Measurements from ENCODE around the gene WNT11.

The WNT11 gene

DNA sequence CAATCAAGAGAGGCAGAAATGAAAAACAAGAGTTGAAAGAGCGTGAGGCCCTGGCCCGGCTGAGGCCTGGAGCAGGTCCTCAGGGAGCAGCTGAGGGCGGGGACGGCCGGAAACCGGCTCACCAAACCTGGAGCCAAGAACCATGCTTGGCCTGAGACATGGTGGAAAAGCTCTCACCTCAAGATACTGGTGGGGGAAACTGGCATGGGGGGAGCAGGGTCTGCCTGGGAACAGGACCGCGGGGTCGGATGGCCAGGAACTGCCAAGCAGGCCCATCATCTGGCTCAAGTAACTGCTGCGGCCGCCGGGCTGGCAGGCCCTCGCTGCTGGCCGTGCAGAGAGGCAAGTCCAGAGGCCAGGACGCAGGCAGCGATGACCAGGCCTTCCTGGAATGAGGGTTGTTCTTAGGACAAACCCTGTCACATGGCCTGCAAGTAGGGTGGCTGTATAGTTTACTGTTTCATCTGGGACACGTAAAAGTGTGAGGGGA, 18.9 kb upstream of the WNT11 start:
- DNase-seq (ENCODE audit: extremely low read depth, low read depth), result no peak
- TF ChIP-seq, protein P1, sequence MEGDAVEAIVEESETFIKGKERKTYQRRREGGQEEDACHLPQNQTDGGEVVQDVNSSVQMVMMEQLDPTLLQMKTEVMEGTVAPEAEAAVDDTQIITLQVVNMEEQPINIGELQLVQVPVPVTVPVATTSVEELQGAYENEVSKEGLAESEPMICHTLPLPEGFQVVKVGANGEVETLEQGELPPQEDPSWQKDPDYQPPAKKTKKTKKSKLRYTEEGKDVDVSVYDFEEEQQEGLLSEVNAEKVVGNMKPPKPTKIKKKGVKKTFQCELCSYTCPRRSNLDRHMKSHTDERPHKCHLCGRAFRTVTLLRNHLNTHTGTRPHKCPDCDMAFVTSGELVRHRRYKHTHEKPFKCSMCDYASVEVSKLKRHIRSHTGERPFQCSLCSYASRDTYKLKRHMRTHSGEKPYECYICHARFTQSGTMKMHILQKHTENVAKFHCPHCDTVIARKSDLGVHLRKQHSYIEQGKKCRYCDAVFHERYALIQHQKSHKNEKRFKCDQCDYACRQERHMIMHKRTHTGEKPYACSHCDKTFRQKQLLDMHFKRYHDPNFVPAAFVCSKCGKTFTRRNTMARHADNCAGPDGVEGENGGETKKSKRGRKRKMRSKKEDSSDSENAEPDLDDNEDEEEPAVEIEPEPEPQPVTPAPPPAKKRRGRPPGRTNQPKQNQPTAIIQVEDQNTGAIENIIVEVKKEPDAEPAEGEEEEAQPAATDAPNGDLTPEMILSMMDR (IDR thresholded peaks at IDR 0.05; ENCODE audit: low read depth, low read length), result no peak

- DNase-seq (ENCODE audit: extremely low read depth, low read depth), result no peak
- TF ChIP-seq, protein P1 (IDR thresholded peaks at IDR 0.05; ENCODE audit: low read depth, low read length), result no peak
Observed at GRCh38 chr11:76224461-76225121, 18.3 kb upstream of the WNT11 start.

DNA sequence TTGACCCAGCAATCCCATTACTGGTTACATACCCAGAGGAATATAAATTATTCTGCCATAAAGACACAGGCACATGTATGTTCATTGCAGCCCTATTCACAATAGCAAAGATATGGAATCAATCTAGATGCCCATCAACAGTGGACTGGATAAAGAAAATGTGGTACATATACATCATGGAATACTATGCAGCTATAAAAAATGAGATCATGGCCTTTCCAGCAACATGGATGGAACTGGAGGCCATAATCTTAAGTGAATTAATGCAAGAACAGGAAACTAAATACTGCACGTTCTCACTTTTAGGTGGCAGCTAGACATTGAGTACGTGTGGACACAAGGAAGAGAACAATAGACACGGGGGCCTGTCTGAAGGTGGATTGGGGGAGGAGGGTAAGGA, 15.1 kb upstream of the WNT11 start:
- no peak for DNase-seq (ENCODE audit: extremely low read depth, low read depth)
- TF ChIP-seq, protein P1 (IDR thresholded peaks at IDR 0.05; ENCODE audit: low read depth, low read length), result no peak

- DNase-seq (ENCODE audit: extremely low read depth, low read depth), result no peak
- TF ChIP-seq, protein P1 (IDR thresholded peaks at IDR 0.05; ENCODE audit: low read depth, low read length), result no peak
Observed at GRCh38 chr11:76219243-76219642, 12.9 kb upstream of the WNT11 start.

- no peak for DNase-seq (ENCODE audit: extremely low read depth, low read depth)
- TF ChIP-seq, protein P1 (IDR thresholded peaks at IDR 0.05; ENCODE audit: low read depth, low read length), result no peak
Observed at GRCh38 chr11:76218449-76219178, 12.3 kb upstream of the WNT11 start.

DNA sequence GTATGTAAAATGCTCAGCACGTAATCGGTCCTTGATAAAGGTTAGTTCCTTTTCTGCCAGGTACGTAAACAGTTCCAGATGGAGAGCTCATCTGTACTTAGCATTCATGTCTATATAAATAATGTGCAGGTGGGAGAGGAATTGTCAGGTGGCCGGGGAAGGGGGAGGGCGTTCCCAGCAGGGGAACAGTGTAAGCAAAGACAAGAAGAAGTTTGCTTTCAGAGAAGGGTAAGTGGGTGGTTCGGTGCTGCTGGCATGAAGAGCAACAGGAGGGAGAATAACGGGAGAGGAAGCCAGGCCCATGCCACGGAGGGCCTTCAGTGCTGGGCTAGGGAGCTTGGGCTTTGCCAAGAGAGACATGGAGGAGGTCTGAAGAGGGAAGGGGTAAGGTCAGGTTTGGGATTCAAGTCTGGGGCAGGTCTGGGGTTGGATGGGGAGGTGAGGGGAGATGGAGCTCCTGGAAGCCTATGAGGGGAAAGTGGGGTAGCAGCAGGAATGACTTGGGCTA, 11.4 kb upstream of the WNT11 start:
- TF ChIP-seq, protein P1 (IDR thresholded peaks at IDR 0.05; ENCODE audit: low read depth, low read length), result no peak
- no peak for DNase-seq (ENCODE audit: extremely low read depth, low read depth)
